ENCODE data around the gene ETS1.

The ETS1 gene

DNA sequence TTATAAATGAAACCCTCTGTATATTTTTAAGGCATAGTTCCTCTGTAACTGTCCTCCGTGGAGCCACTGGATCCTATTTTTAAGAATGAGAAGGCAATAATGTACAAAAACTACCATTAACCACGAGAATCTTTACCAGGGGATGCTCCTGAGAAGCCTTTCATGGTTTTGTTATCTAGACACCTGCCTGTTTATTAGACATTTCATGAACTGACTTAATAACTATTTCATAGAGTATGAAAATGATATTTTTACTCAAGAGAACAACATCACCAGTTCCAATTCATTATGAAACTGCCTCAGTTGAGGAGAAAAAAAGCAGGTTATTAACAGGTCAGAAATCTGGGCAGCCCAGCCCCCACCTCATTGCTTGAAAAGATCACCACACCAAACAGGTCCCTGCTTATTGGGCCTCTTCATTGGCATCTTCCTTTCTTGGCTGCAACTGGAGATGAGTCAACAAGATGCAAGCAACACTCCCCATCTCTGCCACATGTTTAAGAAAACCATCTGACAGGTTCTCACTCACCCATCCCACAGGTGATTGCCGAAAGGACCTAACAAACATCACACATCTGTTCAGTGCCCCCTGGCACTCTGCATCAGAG lies 27.8 kb downstream of the ETS1 start:
- TF ChIP-seq, protein P1, sequence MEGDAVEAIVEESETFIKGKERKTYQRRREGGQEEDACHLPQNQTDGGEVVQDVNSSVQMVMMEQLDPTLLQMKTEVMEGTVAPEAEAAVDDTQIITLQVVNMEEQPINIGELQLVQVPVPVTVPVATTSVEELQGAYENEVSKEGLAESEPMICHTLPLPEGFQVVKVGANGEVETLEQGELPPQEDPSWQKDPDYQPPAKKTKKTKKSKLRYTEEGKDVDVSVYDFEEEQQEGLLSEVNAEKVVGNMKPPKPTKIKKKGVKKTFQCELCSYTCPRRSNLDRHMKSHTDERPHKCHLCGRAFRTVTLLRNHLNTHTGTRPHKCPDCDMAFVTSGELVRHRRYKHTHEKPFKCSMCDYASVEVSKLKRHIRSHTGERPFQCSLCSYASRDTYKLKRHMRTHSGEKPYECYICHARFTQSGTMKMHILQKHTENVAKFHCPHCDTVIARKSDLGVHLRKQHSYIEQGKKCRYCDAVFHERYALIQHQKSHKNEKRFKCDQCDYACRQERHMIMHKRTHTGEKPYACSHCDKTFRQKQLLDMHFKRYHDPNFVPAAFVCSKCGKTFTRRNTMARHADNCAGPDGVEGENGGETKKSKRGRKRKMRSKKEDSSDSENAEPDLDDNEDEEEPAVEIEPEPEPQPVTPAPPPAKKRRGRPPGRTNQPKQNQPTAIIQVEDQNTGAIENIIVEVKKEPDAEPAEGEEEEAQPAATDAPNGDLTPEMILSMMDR (conservative IDR thresholded peaks at IDR 0.05; ENCODE audit: low read depth, low read length), result no peak
- H3K9ac ChIP-seq, result no peak overlapping the region
- no peak overlapping the region for H3K27ac ChIP-seq
- H3K36me3 ChIP-seq (ENCODE audit: insufficient read depth), result no peaks in the 10 kb centered on the region
- H3K79me2 ChIP-seq (ENCODE audit: insufficient read depth, low read depth), result no peaks in the 10 kb centered on the region
- H3K4me1 ChIP-seq (ENCODE audit: low read depth, poor library complexity, severe bottlenecking), result peaks cover 16% of the 10 kb centered on the region
- peak overlapping the region; percentile 34 for H2AFZ ChIP-seq (ENCODE audit: low read depth)
- no peaks in the 10 kb centered on the region for H3K27me3 ChIP-seq (ENCODE audit: insufficient read depth, low read depth)
- H3K4me3 ChIP-seq (IDR thresholded peaks at IDR 0.05; ENCODE audit: insufficient read depth, low read depth, low read length), result no peak overlapping the region
- no peaks in the 10 kb centered on the region for H4K20me1 ChIP-seq (ENCODE audit: insufficient read depth)
- no peak overlapping the region; the same call in 1 of the 2 replicates for H3K4me2 ChIP-seq

DNA sequence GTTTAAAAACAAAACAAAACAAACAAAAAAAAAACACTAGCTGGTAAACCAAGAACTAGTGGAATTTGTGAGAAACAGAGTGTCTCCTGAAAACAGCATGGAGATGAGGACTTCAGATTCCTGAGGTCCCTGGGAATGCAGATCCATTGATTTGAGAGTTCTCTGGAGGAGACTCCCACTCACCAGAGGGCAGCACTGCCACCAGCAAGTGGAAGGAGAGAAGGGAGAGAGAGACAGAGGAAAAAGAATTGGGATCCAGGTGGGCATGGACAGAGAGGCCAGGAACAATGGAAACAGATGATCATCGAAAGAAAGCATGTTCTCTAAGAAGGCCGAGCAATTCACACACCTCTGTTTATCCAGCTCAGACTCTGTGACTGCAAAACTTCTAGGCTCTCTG lies 31.8 kb downstream of the ETS1 start:
- Histone ChIP-seq H3K4me3 (IDR thresholded peaks at IDR 0.05; ENCODE audit: insufficient read depth, low read depth, low read length) (no peak overlapping the region), H2AFZ (ENCODE audit: low read depth) (no peak overlapping the region)

DNA sequence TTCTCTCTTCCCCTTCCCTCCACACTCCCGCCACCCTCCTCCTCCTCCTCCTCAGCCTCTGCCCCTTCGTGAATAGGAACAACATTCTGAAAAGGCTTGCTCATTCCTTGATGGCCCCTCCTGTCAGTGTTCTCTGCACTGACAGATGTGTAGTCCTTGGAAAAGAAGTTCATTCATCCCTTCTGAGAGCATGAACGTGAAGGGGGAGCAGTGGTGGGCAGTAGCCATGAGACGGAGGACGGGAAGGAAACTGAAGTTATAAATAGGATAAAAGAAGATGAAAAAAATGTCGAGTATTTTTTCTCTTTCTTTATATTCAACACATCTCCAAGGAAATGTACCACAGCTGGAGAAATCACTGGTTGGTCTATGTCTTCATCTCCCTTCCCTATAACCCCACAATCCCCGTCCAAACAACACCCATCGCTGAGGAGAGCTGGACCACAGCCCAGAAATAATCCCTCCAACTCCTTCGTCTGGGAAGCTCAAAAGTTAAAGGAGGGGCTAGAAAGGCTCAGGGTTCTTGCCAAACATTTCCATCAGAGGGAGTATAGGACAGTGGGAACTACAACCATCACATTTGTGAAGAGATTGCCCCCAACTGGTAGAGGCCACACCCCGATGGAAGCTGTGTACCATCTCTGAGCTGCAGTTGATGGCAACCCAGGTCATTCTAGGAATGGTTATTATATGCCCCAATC lies 33.5 kb downstream of the ETS1 start:
- H3K4me1 ChIP-seq (ENCODE audit: low read depth, poor library complexity, severe bottlenecking), result peaks cover 2% of the 10 kb centered on the region
- H3K36me3 ChIP-seq (ENCODE audit: insufficient read depth), result no peaks in the 10 kb centered on the region
- no peak overlapping the region for H3K9ac ChIP-seq
- H3K4me2 ChIP-seq, result no peak overlapping the region
- H4K20me1 ChIP-seq (ENCODE audit: insufficient read depth), result no peaks in the 10 kb centered on the region
- no peak overlapping the region for H3K4me3 ChIP-seq (IDR thresholded peaks at IDR 0.05; ENCODE audit: insufficient read depth, low read depth, low read length)
- TF ChIP-seq, protein P1 (conservative IDR thresholded peaks at IDR 0.05; ENCODE audit: low read depth, low read length), result no peak
- no peaks in the 10 kb centered on the region for H3K27me3 ChIP-seq (ENCODE audit: insufficient read depth, low read depth)
- H2AFZ ChIP-seq (ENCODE audit: low read depth), result no peak overlapping the region
- H3K79me2 ChIP-seq (ENCODE audit: insufficient read depth, low read depth), result no peaks in the 10 kb centered on the region
- H3K27ac ChIP-seq, result no peak overlapping the region

More for the DNA sequence above, 31.8 kb downstream of the ETS1 start:
- Histone ChIP-seq H3K79me2 (ENCODE audit: insufficient read depth, low read depth) (no peaks in the 10 kb centered on the region), H4K20me1 (ENCODE audit: insufficient read depth) (no peaks in the 10 kb centered on the region), H3K27ac (no peak overlapping the region), H3K4me2 (no peak overlapping the region), H3K27me3 (ENCODE audit: insufficient read depth, low read depth) (no peaks in the 10 kb centered on the region), H3K4me1 (ENCODE audit: low read depth, poor library complexity, severe bottlenecking) (peaks cover 16% of the 10 kb centered on the region), H3K9ac (no peak overlapping the region), H3K36me3 (ENCODE audit: insufficient read depth) (no peaks in the 10 kb centered on the region)
- TF ChIP-seq, protein P1 (conservative IDR thresholded peaks at IDR 0.05; ENCODE audit: low read depth, low read length), result no peak

DNA sequence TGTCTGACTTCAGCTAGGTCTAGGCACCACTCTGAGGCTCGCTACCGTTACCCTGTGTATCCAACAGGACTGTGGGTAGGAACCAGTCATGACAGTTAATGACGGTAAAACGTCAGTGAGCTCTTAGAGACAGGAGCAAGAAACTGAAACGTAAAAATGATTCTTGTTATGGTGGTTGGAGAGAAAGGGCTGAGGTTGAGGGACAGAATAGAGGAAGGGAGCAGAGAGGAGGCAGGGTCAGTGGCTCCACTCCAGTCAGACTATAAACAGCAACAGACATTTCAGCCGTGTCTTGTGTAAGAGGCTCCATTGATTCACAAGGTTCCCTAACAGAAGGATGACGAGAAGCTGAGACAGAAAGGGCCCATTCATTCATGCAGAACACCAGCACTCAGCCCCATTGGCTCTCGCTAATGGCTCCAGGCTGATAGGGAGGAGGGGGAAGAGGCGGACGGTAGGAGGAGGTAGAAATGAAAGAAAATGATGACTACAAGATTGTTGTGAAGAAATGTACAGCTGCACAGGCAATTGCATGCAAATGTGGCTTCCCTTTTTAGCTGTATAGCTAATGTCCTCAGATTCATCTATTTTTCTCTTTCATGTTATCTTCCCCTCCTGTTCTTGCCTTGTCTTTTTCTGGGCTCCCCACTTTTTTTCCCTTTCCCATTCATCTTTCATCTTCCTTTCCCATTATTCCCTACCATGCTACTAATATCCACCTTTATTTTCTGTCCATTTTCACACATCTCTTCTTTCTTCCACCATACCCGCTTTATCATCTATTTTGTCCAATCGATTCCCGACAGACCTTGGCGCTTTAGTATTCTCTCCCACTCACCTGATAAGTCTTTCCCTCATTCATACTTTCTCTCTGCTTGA lies 34.3 kb downstream of the ETS1 start:
- no peaks in the 10 kb centered on the region for H3K27me3 ChIP-seq (ENCODE audit: insufficient read depth, low read depth)
- no peak overlapping the region for H3K9ac ChIP-seq
- no peaks in the 10 kb centered on the region for H3K36me3 ChIP-seq (ENCODE audit: insufficient read depth)
- H3K4me3 ChIP-seq (IDR thresholded peaks at IDR 0.05; ENCODE audit: insufficient read depth, low read depth, low read length), result no peak overlapping the region
- no peaks in the 10 kb centered on the region for H3K79me2 ChIP-seq (ENCODE audit: insufficient read depth, low read depth)
- H3K27ac ChIP-seq, result no peak overlapping the region
- H3K4me2 ChIP-seq, result no peak overlapping the region
- no peak overlapping the region for H2AFZ ChIP-seq (ENCODE audit: low read depth)
- H3K4me1 ChIP-seq (ENCODE audit: low read depth, poor library complexity, severe bottlenecking), result no peaks in the 10 kb centered on the region
- TF ChIP-seq, protein P1 (conservative IDR thresholded peaks at IDR 0.05; ENCODE audit: low read depth, low read length), result no peak
- H4K20me1 ChIP-seq (ENCODE audit: insufficient read depth), result no peaks in the 10 kb centered on the region
